ENCODE measurements around the gene PTPRN2.

PTPRN2 gene

GRCh38 chr7:158329686-158330085 lies 257.9 kb downstream of the PTPRN2 start:
- H3K4me3 ChIP-seq (ENCODE audit: low read depth, low read length) = no peak overlapping the region
- no peak for TF ChIP-seq CTCF (IDR thresholded peaks at IDR 0.05; ENCODE audit: low read depth, low read length)

- TF ChIP-seq CTCF (IDR thresholded peaks at IDR 0.05; ENCODE audit: low read depth, low read length) = no peak
- no peak overlapping the region for H3K4me3 ChIP-seq (ENCODE audit: low read depth, low read length)
Observed at GRCh38 chr7:158329014-158329610, 258.5 kb downstream of the PTPRN2 start.

- no peak for TF ChIP-seq CTCF (IDR thresholded peaks at IDR 0.05; ENCODE audit: low read depth, low read length)
- H3K4me3 ChIP-seq (ENCODE audit: low read depth, low read length) = no peak overlapping the region
Observed at GRCh38 chr7:158328376-158329013, 259.1 kb downstream of the PTPRN2 start.

- no peak for TF ChIP-seq CTCF (IDR thresholded peaks at IDR 0.05; ENCODE audit: low read depth, low read length)
Observed at GRCh38 chr7:158327571-158328180, 259.9 kb downstream of the PTPRN2 start.

GRCh38 chr7:158327012-158327411 lies 260.6 kb downstream of the PTPRN2 start:
- no peak for TF ChIP-seq CTCF (IDR thresholded peaks at IDR 0.05; ENCODE audit: low read depth, low read length)
- no peak overlapping the region for H3K4me3 ChIP-seq (ENCODE audit: low read depth, low read length)

More at GRCh38 chr7:158327571-158328180, 259.9 kb downstream of the PTPRN2 start:
- H3K4me3 ChIP-seq (ENCODE audit: low read depth, low read length) = no peak overlapping the region

GRCh38 chr7:158325530-158326381 lies 261.9 kb downstream of the PTPRN2 start:
- no peak overlapping the region for H3K4me3 ChIP-seq (ENCODE audit: low read depth, low read length)
- no peak for TF ChIP-seq CTCF (IDR thresholded peaks at IDR 0.05; ENCODE audit: low read depth, low read length)

Measured in WI38 (cell line).